ENCODE data around the gene CUEDC2. TPM values are rescaled to one million over a fixed set of nuclear protein-coding genes. Genes with fewer than 3 reads are reported as not detected.

CUEDC2 gene
- total and polyA plus RNA-seq, 2 donors, result 40.5 to 52.4 TPM

DNA sequence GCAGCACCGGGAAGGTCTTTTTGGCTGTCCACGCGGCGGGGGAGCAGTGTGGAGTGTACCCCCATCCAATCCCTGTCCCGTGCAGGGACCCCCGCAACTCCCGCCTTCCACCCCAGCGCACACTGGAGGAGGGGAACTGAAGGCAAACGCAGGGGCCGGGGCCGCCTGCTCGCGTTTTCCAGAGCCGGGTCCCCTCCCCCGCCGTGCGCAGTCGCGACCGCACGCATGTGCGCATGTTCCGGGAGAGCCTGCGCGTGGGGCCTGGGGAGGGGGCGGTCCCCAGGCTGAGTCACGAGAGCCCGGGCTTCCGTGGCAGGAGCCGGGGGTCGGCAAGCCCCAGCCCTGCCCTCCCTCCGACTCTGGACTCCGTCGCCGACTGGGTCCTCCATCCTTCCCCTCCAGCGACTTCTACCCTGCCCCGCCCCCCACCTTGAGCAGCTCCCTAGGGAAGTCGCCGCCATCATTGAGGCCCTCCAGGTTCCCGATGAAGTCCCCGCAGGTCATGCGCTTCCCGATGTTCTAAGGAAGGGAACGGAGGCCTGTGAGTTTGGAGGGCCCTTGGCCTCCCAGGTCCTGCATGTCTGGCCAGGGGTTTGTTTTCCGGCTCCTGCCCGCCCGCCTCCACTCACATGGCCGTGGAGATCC is 21.8 kb downstream of the CUEDC2 start:
- peaks cover 56 to 90% of the 10 kb centered on the region in 2 donors for H3K27me3 ChIP-seq (ENCODE audit: control insufficient read depth in 2 of 2, insufficient read depth in 1 of 2, low read length in 1 of 2)
- peak in 6 of 9 donors; percentile 42 to 81 (median 56) for DNase-seq (ENCODE audit: low read depth in 6 of 9, low spot score in 9 of 9)
- 2% methylated on average over 48 of the region's 48 CpGs for WGBS

GRCh38 chr10:102409604-102410428 is 22.6 kb downstream of the CUEDC2 start:
- WGBS, result 47% methylated on average over 24 of the region's 24 CpGs
- Histone ChIP-seq H3K27ac (ENCODE audit: low read depth in 1 of 2, low read length in 1 of 2) (peak overlapping the region; percentile 32 to 47), H3K9me3 (ENCODE audit: control insufficient read depth in 2 of 2, insufficient read depth in 1 of 2, low read length in 1 of 2) (peaks cover 0 to 4% of the 10 kb centered on the region in 2 donors), H3K27me3 (ENCODE audit: control insufficient read depth in 2 of 2, insufficient read depth in 1 of 2, low read length in 1 of 2) (peaks cover 54 to 90% of the 10 kb centered on the region in 2 donors), H3K4me3 (ENCODE audit: low read length in 2 of 2) (peak overlapping the region; percentile 32 to 53), H3K36me3 (ENCODE audit: control insufficient read depth in 2 of 2, insufficient read depth in 2 of 2, low read length in 1 of 2) (no peaks in the 10 kb centered on the region), H3K4me1 (ENCODE audit: control insufficient read depth in 2 of 2, insufficient read depth in 2 of 2, low read length in 2 of 2) (peaks cover 19 to 53% of the 10 kb centered on the region in 2 donors)
- no peak for DNase-seq (ENCODE audit: low read depth in 6 of 9, low spot score in 9 of 9)

More for the DNA sequence above, 21.8 kb downstream of the CUEDC2 start:
- peak overlapping the region; percentile 30 to 32 for H3K4me3 ChIP-seq (ENCODE audit: low read length in 2 of 2)
- H3K36me3 ChIP-seq (ENCODE audit: control insufficient read depth in 2 of 2, insufficient read depth in 2 of 2, low read length in 1 of 2), result no peaks in the 10 kb centered on the region
- peaks cover 0 to 4% of the 10 kb centered on the region in 2 donors for H3K9me3 ChIP-seq (ENCODE audit: control insufficient read depth in 2 of 2, insufficient read depth in 1 of 2, low read length in 1 of 2)
- peak overlapping the region in 1 of 2 donors; percentile 46 for H3K27ac ChIP-seq (ENCODE audit: low read depth in 1 of 2, low read length in 1 of 2)
- peaks cover 19 to 53% of the 10 kb centered on the region in 2 donors for H3K4me1 ChIP-seq (ENCODE audit: control insufficient read depth in 2 of 2, insufficient read depth in 2 of 2, low read length in 2 of 2)

DNA sequence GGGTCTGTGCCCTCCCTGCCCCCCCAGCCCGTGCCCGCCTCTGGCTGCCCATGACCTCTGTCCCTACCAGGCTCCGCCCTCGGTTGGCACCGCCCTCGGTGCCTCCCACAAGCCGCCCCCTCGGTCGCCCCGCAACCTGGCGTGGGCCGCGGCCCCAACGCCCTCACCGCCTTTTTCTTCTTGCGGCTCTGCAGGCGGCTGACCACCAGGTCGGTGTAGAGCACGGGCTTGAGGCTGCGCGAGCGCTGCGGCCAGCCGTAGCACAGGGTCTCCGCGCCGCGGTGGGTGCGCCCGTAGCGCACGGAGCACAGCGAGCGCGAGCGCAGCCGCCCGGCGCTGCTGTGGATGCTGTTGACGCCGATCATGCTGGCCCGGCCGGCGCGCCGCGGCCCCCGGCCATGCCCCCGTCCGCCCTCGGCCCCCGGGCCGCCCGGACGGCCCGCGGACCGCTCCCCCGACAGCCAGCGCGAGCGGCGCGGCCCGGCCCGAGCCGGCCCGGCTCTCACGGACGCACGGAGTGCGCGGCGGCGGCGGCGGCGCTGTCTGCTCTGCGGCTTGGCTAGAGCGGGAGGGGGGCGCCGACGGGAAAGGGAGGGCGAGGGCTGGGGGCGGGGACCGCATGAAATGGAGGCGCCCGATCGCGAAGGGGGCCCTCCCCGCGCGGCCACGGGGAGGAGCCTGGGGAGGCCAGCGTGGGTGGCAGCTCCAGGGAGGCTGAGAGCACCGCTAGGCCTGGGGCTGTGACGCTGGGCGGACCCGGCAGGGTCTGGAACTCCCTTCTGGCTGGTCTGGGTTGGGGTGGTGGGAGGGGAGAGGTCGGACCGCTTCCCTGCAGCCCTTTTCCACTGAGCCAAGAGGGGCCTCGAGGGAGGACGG is 23.4 kb downstream of the CUEDC2 start:
- H3K27ac ChIP-seq (ENCODE audit: low read depth in 1 of 2, low read length in 1 of 2), result peak overlapping the region; percentile 9 to 32
- H3K36me3 ChIP-seq (ENCODE audit: control insufficient read depth in 2 of 2, insufficient read depth in 2 of 2, low read length in 1 of 2), result no peaks in the 10 kb centered on the region
- peaks cover 0 to 4% of the 10 kb centered on the region in 2 donors for H3K9me3 ChIP-seq (ENCODE audit: control insufficient read depth in 2 of 2, insufficient read depth in 1 of 2, low read length in 1 of 2)
- peak in 6 of 9 donors; percentile 41 to 77 (median 56) for DNase-seq (ENCODE audit: low read depth in 6 of 9, low spot score in 9 of 9)
- peak overlapping the region; percentile 24 to 53 for H3K4me3 ChIP-seq (ENCODE audit: low read length in 2 of 2)
- WGBS, result 1% methylated on average over 103 of the region's 103 CpGs
- H3K27me3 ChIP-seq (ENCODE audit: control insufficient read depth in 2 of 2, insufficient read depth in 1 of 2, low read length in 1 of 2), result peaks cover 53 to 81% of the 10 kb centered on the region in 2 donors
- H3K4me1 ChIP-seq (ENCODE audit: control insufficient read depth in 2 of 2, insufficient read depth in 2 of 2, low read length in 2 of 2), result peaks cover 19 to 53% of the 10 kb centered on the region in 2 donors

- no peak for DNase-seq (ENCODE audit: low read depth in 6 of 9, low spot score in 9 of 9)
- H3K27me3 ChIP-seq (ENCODE audit: control insufficient read depth in 2 of 2, insufficient read depth in 1 of 2, low read length in 1 of 2), result peaks cover 53 to 76% of the 10 kb centered on the region in 2 donors
- WGBS, result 84% methylated on average over 14 of the region's 14 CpGs
- no peak overlapping the region for H3K4me3 ChIP-seq (ENCODE audit: low read length in 2 of 2)
- no peak overlapping the region for H3K27ac ChIP-seq (ENCODE audit: low read depth in 1 of 2, low read length in 1 of 2)
- peaks cover 0 to 4% of the 10 kb centered on the region in 2 donors for H3K9me3 ChIP-seq (ENCODE audit: control insufficient read depth in 2 of 2, insufficient read depth in 1 of 2, low read length in 1 of 2)
- peaks cover 15 to 47% of the 10 kb centered on the region in 2 donors for H3K4me1 ChIP-seq (ENCODE audit: control insufficient read depth in 2 of 2, insufficient read depth in 2 of 2, low read length in 2 of 2)
- no peaks in the 10 kb centered on the region for H3K36me3 ChIP-seq (ENCODE audit: control insufficient read depth in 2 of 2, insufficient read depth in 2 of 2, low read length in 1 of 2)
Measured at GRCh38 chr10:102408131-102408727, 24.1 kb downstream of the CUEDC2 start.

- Histone ChIP-seq H3K27ac (ENCODE audit: low read depth in 1 of 2, low read length in 1 of 2) (no peak overlapping the region), H3K4me1 (ENCODE audit: control insufficient read depth in 2 of 2, insufficient read depth in 2 of 2, low read length in 2 of 2) (peaks cover 11 to 41% of the 10 kb centered on the region in 2 donors), H3K4me3 (ENCODE audit: low read length in 2 of 2) (no peak overlapping the region), H3K27me3 (ENCODE audit: control insufficient read depth in 2 of 2, insufficient read depth in 1 of 2, low read length in 1 of 2) (peaks cover 53 to 71% of the 10 kb centered on the region in 2 donors), H3K9me3 (ENCODE audit: control insufficient read depth in 2 of 2, insufficient read depth in 1 of 2, low read length in 1 of 2) (peaks cover 0 to 4% of the 10 kb centered on the region in 2 donors), H3K36me3 (ENCODE audit: control insufficient read depth in 2 of 2, insufficient read depth in 2 of 2, low read length in 1 of 2) (no peaks in the 10 kb centered on the region)
- DNase-seq (ENCODE audit: low read depth in 6 of 9, low spot score in 9 of 9), result no peak
- WGBS, result 95% methylated on average over 13 of the region's 13 CpGs
Measured at GRCh38 chr10:102407425-102408130, 24.8 kb downstream of the CUEDC2 start.

GRCh38 chr10:102406815-102407214 is 25.6 kb downstream of the CUEDC2 start:
- Histone ChIP-seq H3K27me3 (ENCODE audit: control insufficient read depth in 2 of 2, insufficient read depth in 1 of 2, low read length in 1 of 2) (peaks cover 46 to 63% of the 10 kb centered on the region in 2 donors), H3K27ac (ENCODE audit: low read depth in 1 of 2, low read length in 1 of 2) (no peak overlapping the region), H3K4me1 (ENCODE audit: control insufficient read depth in 2 of 2, insufficient read depth in 2 of 2, low read length in 2 of 2) (peaks cover 11 to 34% of the 10 kb centered on the region in 2 donors), H3K9me3 (ENCODE audit: control insufficient read depth in 2 of 2, insufficient read depth in 1 of 2, low read length in 1 of 2) (peaks cover 0 to 4% of the 10 kb centered on the region in 2 donors), H3K36me3 (ENCODE audit: control insufficient read depth in 2 of 2, insufficient read depth in 2 of 2, low read length in 1 of 2) (peaks cover 0 to 2% of the 10 kb centered on the region in 2 donors), H3K4me3 (ENCODE audit: low read length in 2 of 2) (no peak overlapping the region)
- no peak for DNase-seq (ENCODE audit: low read depth in 6 of 9, low spot score in 9 of 9)
- WGBS, result 96% methylated on average over 2 of the region's 2 CpGs

DNA sequence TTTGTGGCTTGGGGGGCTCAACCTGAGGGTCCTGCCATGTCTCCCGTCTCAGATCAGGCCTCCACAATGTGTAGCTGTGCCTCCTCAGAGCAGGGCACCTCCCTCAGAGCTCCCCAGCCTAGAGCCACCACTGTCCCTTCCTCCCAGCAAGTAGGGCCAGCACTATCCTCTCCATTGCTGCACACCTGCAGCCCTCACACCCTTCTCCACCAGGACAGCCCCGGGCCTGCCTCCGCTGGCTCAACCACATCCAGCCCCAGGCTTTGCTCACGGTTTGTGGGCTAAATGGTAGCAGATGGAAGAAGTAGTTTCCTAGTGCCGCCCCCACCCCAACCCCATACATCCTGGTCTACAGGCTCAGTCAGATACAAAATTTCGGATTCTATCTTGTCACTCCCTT is 26.7 kb downstream of the CUEDC2 start:
- H3K36me3 ChIP-seq (ENCODE audit: control insufficient read depth in 2 of 2, insufficient read depth in 2 of 2, low read length in 1 of 2), result peaks cover 9 to 10% of the 10 kb centered on the region in 2 donors
- no peak overlapping the region for H3K4me3 ChIP-seq (ENCODE audit: low read length in 2 of 2)
- DNase-seq (ENCODE audit: low read depth in 6 of 9, low spot score in 9 of 9), result no peak
- WGBS, result 74% methylated on average over 6 of the region's 6 CpGs
- H3K27me3 ChIP-seq (ENCODE audit: control insufficient read depth in 2 of 2, insufficient read depth in 1 of 2, low read length in 1 of 2), result peaks cover 35 to 52% of the 10 kb centered on the region in 2 donors
- H3K4me1 ChIP-seq (ENCODE audit: control insufficient read depth in 2 of 2, insufficient read depth in 2 of 2, low read length in 2 of 2), result peaks cover 11 to 22% of the 10 kb centered on the region in 2 donors
- peaks cover 0 to 4% of the 10 kb centered on the region in 2 donors for H3K9me3 ChIP-seq (ENCODE audit: control insufficient read depth in 2 of 2, insufficient read depth in 1 of 2, low read length in 1 of 2)
- H3K27ac ChIP-seq (ENCODE audit: low read depth in 1 of 2, low read length in 1 of 2), result no peak overlapping the region

- no peak overlapping the region for H3K27ac ChIP-seq (ENCODE audit: low read depth in 1 of 2, low read length in 1 of 2)
- peaks cover 7 to 18% of the 10 kb centered on the region in 2 donors for H3K4me1 ChIP-seq (ENCODE audit: control insufficient read depth in 2 of 2, insufficient read depth in 2 of 2, low read length in 2 of 2)
- H3K36me3 ChIP-seq (ENCODE audit: control insufficient read depth in 2 of 2, insufficient read depth in 2 of 2, low read length in 1 of 2), result peaks cover 9 to 12% of the 10 kb centered on the region in 2 donors
- no peak for DNase-seq (ENCODE audit: low read depth in 6 of 9, low spot score in 9 of 9)
- H3K9me3 ChIP-seq (ENCODE audit: control insufficient read depth in 2 of 2, insufficient read depth in 1 of 2, low read length in 1 of 2), result peaks cover 0 to 2% of the 10 kb centered on the region in 2 donors
- 96% methylated on average over 19 of the region's 19 CpGs for WGBS
- H3K27me3 ChIP-seq (ENCODE audit: control insufficient read depth in 2 of 2, insufficient read depth in 1 of 2, low read length in 1 of 2), result peaks cover 30 to 47% of the 10 kb centered on the region in 2 donors
- H3K4me3 ChIP-seq (ENCODE audit: low read length in 2 of 2), result no peak overlapping the region
Measured at GRCh38 chr10:102405108-102405571, 27.2 kb downstream of the CUEDC2 start.

Measured in thymus (tissue), 11 donors.